PC-3 (cell line): ENCODE measurements around the gene ENHO. TPM values are rescaled to one million over a fixed set of nuclear protein-coding genes. Genes with fewer than 3 reads are reported as not detected.

Experiments
- ATAC-seq: fragments of 200-7000 bp; cut with Tn5 transposase; 2 replicates; pipeline ENCODE4 v1.9.1; 2020; ENCODE audit warnings: mild to moderate bottlenecking, moderate library complexity
- BruUV-seq: library from RNA; stranded (reverse); fragments of 400-500 nt; replicated peaks from 2 replicates; lab custom pipeline; 2021; lab: Mats Ljungman, UMichigan
- CTCF ChIA-PET: fragments of 300-600 bp; sonication (Branson Sonifier 250); formaldehyde crosslinking; loops from one replicate; lab custom pipeline; 2022; ENCODE audit warnings: antibody characterized with exemption; lab: Charles Lee
- POLR2A ChIA-PET: fragments of 300-600 bp; sonication (Branson Sonifier 250); formaldehyde crosslinking; loops from one replicate; lab custom pipeline; 2022; ENCODE audit warnings: antibody characterized with exemption; ENCODE audit not compliant: unreplicated experiment; lab: Charles Lee
- DNase-seq: peaks from one replicate; pipeline ENCODE4 v3.0.0-alpha.2; 2015
- H2AFZ ChIP-seq: fragments of 300-600 bp; sonication (generic); 2 replicates; pipeline ENCODE4 v1.6.0; 2016; ENCODE audit warnings: antibody characterized with exemption, low read length
- H3F3A ChIP-seq: fragments of 300-600 bp; sonication (generic); one replicate; pipeline ENCODE4 v1.6.0; 2017; ENCODE audit warnings: antibody characterized with exemption, low read length, control low read depth, mild to moderate bottlenecking; ENCODE audit not compliant: unreplicated experiment
- H3K27ac ChIP-seq: fragments of 300-600 bp; sonication (generic); 2 replicates; pipeline ENCODE4 v1.5.1; 2016; ENCODE audit warnings: mild to moderate bottlenecking, low read length
- H3K27me3 ChIP-seq: fragments of 300-600 bp; sonication (generic); 2 replicates; pipeline ENCODE4 v1.6.1; 2016; ENCODE audit warnings: low read length, mixed read lengths
- H3K36me3 ChIP-seq: fragments of 300-600 bp; sonication (generic); 2 replicates; pipeline ENCODE4 v1.6.1; 2016; ENCODE audit warnings: low read depth, mixed run types, low read length, mixed read lengths
- H3K4me1 ChIP-seq: fragments of 300-600 bp; sonication (generic); 2 replicates; pipeline ENCODE4 v1.5.1; 2016; ENCODE audit warnings: low read length; ENCODE audit not compliant: insufficient read depth
- H3K4me2 ChIP-seq: fragments of 300-600 bp; sonication (generic); 2 replicates; pipeline ENCODE4 v1.6.0; 2016; ENCODE audit warnings: low read length
- H3K4me3 ChIP-seq: fragments of 300-600 bp; sonication (generic); 2 replicates; pipeline ENCODE4 v1.5.1; 2016; ENCODE audit warnings: mild to moderate bottlenecking, low read length, mixed read lengths
- H3K79me2 ChIP-seq: fragments of 300-600 bp; sonication (generic); 2 replicates; pipeline ENCODE4 v1.6.1; 2017; ENCODE audit warnings: low read length, mixed read lengths
- H3K9ac ChIP-seq: fragments of 300-600 bp; sonication (generic); 2 replicates; pipeline ENCODE4 v1.6.0; 2016; ENCODE audit warnings: mild to moderate bottlenecking, low read length
- H3K9me2 ChIP-seq: fragments of 300-600 bp; sonication (generic); replicated peaks from 2 replicates; pipeline ENCODE4 v1.6.1; 2016; ENCODE audit warnings: mixed run types, low read length, mixed read lengths
- H3K9me3 ChIP-seq: fragments of 300-600 bp; sonication (generic); 2 replicates; pipeline ENCODE4 v1.6.1; 2016; ENCODE audit warnings: low read length, mixed read lengths
- H4K20me1 ChIP-seq: fragments of 300-600 bp; sonication (generic); 2 replicates; pipeline ENCODE4 v1.6.1; 2016; ENCODE audit warnings: low read length, mixed read lengths
- EZH2 ChIP-seq: fragments of 300-600 bp; sonication (generic); IDR thresholded peaks from one replicate; pipeline ENCODE4 v1.6.1; 2017; ENCODE audit warnings: antibody characterized with exemption, mild to moderate bottlenecking, low read length; ENCODE audit not compliant: unreplicated experiment
- EZH2phosphoT487 ChIP-seq: fragments of 300-600 bp; sonication (generic); IDR thresholded peaks from 2 replicates; pipeline ENCODE4 v1.6.1; 2018; ENCODE audit warnings: mild to moderate bottlenecking, antibody characterized with exemption, low read length, borderline replicate concordance
- intact Hi-C: fragments of 100-400 bp; cut with micrococcal nuclease; formaldehyde crosslinking; loops from 2 replicates; pipeline ENCODE4 v1.9.0; 2023
- total RNA-seq: library from RNA; depleted of rRNA; stranded (reverse); fragments of >200 nt; gene quantifications from 2 replicates; pipeline ENCODE4 v1.2.3, GENCODE V29; 2014
- TF ChIP-seq, protein P1 (sequence below): fragments of 300-600 bp; sonication (generic); conservative IDR thresholded peaks from 2 replicates; pipeline ENCODE4 v1.5.1; 2017; ENCODE audit warnings: antibody characterized with exemption, low read depth, mild to moderate bottlenecking, low read length

ENHO gene
- total RNA-seq, 1 experiment from 2014 or later, result 1.3 TPM

DNA sequence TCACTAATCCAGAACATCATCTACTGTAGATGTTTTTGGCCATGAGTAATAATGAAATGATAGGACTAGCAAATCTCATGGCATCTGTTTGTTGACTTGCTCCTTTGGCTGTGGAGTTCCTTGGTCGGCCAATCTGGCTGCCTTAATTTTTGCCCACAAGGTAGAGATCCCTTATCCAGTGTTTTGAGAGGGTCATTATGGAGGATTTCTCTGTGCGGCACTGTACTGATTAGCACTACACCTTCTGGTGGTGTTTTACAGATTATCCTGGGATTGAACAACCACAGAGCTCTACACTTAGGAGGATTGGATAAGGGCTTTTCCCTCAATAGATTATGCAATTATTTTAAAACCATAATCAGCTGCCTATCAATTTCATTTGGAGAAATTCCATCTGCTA, 3.2 kb upstream of the ENHO start:
- no peak overlapping the region for H2AFZ ChIP-seq
- no peaks in the 10 kb centered on the region for H4K20me1 ChIP-seq
- no peaks in the 10 kb centered on the region for H3K79me2 ChIP-seq
- H3K36me3 ChIP-seq, result no peaks in the 10 kb centered on the region
- no peak for ATAC-seq
- H3F3A ChIP-seq, result no peaks in the 10 kb centered on the region
- H3K9ac ChIP-seq, result no peak overlapping the region
- no peak overlapping the region for H3K27ac ChIP-seq
- CTCF ChIA-PET, result no interaction called here
- no TSS peak for BruUV-seq
- TF ChIP-seq EZH2phosphoT487 (no peak), EZH2 (no peak)
- TF ChIP-seq, protein P1, sequence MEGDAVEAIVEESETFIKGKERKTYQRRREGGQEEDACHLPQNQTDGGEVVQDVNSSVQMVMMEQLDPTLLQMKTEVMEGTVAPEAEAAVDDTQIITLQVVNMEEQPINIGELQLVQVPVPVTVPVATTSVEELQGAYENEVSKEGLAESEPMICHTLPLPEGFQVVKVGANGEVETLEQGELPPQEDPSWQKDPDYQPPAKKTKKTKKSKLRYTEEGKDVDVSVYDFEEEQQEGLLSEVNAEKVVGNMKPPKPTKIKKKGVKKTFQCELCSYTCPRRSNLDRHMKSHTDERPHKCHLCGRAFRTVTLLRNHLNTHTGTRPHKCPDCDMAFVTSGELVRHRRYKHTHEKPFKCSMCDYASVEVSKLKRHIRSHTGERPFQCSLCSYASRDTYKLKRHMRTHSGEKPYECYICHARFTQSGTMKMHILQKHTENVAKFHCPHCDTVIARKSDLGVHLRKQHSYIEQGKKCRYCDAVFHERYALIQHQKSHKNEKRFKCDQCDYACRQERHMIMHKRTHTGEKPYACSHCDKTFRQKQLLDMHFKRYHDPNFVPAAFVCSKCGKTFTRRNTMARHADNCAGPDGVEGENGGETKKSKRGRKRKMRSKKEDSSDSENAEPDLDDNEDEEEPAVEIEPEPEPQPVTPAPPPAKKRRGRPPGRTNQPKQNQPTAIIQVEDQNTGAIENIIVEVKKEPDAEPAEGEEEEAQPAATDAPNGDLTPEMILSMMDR, result no peak
- no peak overlapping the region for H3K4me3 ChIP-seq
- H3K9me3 ChIP-seq, result no peaks in the 10 kb centered on the region
- H3K4me1 ChIP-seq, result peaks cover 3% of the 10 kb centered on the region; the same call in 1 of the 2 replicates
- POLR2A ChIA-PET, result no interaction called here
- no peak overlapping the region for H3K4me2 ChIP-seq
- intact Hi-C loops, result no loop called here
- no peaks in the 10 kb centered on the region for H3K27me3 ChIP-seq
- DNase-seq, result no peak
- no peaks in the 10 kb centered on the region for H3K9me2 ChIP-seq

DNA sequence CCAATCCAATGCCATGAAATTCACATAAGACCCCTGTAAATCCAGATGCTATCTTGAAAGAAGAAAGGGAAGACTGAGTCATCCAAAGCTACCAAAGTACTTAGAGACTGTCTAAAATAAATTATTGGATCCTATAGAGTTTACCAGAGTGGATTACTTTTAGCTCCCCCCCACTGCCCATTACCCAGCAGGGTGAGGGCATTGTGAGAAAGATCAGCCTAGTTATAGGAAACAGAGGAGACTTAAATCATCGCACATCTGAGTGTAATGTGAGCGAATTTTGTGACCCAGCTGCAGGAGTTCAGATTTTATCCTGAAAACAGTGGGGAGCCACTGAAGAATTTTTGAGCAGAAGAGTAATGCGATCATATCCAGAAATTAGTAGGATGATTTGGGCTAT, 1.6 kb upstream of the ENHO start:
- Histone ChIP-seq H3K9me2 (no peaks in the 10 kb centered on the region), H3K4me2 (no peak overlapping the region), H3K27me3 (no peaks in the 10 kb centered on the region), H3K36me3 (no peaks in the 10 kb centered on the region), H3K79me2 (no peaks in the 10 kb centered on the region), H3K4me1 (peaks cover 3% of the 10 kb centered on the region; the same call in 1 of the 2 replicates), H4K20me1 (no peaks in the 10 kb centered on the region), H3F3A (no peaks in the 10 kb centered on the region), H3K9ac (no peak overlapping the region), H3K9me3 (no peaks in the 10 kb centered on the region), H2AFZ (no peak overlapping the region), H3K27ac (no peak overlapping the region), H3K4me3 (no peak overlapping the region)
- no peak for TF ChIP-seq EZH2phosphoT487
- TF ChIP-seq, protein P1, result no peak
- TF ChIP-seq EZH2, result no peak
- CTCF ChIA-PET, result no interaction called here
- intact Hi-C loops, result no loop called here
- POLR2A ChIA-PET, result no interaction called here
- no TSS peak for BruUV-seq
- DNase-seq (no peak), ATAC-seq (no peak)

DNA sequence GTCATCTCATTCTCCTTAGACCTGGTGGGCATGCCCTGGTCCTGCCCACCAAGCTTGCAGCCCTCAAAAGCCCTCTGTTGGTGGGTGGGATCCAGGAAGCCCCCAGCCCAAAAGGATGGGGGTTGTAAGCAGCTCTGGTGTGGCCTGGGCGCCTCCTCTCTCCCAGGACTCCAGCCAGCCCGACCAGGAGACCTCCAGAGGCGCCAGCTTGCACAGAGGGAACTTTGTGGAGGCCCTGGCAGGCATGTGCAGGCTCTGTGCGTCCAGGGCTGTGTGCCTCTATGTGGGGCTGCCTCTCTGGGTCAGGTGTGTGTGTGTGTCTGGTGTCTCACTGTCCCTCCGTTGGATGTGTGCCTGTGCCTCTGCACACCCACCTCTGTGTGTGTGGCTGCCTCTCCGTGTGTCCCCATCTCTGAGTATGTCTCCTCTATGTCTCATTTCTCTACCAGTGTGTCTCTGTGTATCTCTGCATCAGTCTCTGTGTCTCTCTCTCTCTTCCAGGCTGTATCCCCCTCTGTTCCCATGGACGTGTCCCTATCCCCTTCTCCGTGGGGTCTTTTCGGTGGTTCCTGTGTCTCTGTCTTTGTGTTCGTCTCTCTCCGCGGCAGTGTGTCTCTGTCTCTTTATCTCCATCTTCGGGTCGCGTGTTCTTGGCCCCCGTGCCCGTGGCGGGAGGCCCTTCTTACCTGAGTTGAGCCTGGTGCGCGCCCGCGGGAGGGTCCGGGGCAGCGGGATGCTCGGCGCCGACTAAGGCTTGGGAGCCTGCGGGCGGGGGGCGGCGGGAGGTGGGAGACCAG, 501 bp downstream of the ENHO start:
- H3F3A ChIP-seq, result no peaks in the 10 kb centered on the region
- H3K9ac ChIP-seq, result no peak overlapping the region
- no peaks in the 10 kb centered on the region for H3K27me3 ChIP-seq
- H3K9me2 ChIP-seq, result no peaks in the 10 kb centered on the region
- ATAC-seq (no peak), DNase-seq (no peak)
- H4K20me1 ChIP-seq, result no peaks in the 10 kb centered on the region
- CTCF ChIA-PET, result no interaction called here
- peaks cover 3% of the 10 kb centered on the region; the same call in 1 of the 2 replicates for H3K4me1 ChIP-seq
- no TSS peak for BruUV-seq
- no peaks in the 10 kb centered on the region for H3K36me3 ChIP-seq
- TF ChIP-seq, protein P1, result no peak
- TF ChIP-seq EZH2, result no peak
- no peak for TF ChIP-seq EZH2phosphoT487
- H3K4me2 ChIP-seq, result peak overlapping the region; percentile 81
- H3K4me3 ChIP-seq, result peak overlapping the region; percentile 58; the same call in 1 of the 2 replicates
- intact Hi-C loops, result no loop called here
- POLR2A ChIA-PET, result no interaction called here
- H3K27ac ChIP-seq, result no peak overlapping the region
- H2AFZ ChIP-seq, result peak overlapping the region; percentile 79; the same call in 1 of the 2 replicates
- H3K79me2 ChIP-seq, result no peaks in the 10 kb centered on the region
- no peaks in the 10 kb centered on the region for H3K9me3 ChIP-seq
